Upper lobe of right lung (tissue), 1 donor: Measurements from ENCODE around the gene CEBPA. TPM values are rescaled to one million over a fixed set of nuclear protein-coding genes. Genes with fewer than 3 reads are reported as not detected.

Experiments used
- ATAC-seq: fragments of 200-7000 bp; cut with Tn5 transposase; one replicate; pipeline ENCODE4 v1.9.1; 2020; ENCODE audit warnings: mild to moderate bottlenecking, moderate library complexity
- DNase-seq: peaks from one replicate; pipeline ENCODE4 v3.0.0-alpha.2; 2020
- H3K27ac ChIP-seq: fragments of 200-600 bp; one replicate; pipeline ENCODE4 v1.8.0; 2022
- H3K27me3 ChIP-seq: fragments of 200-600 bp; one replicate; pipeline ENCODE4 v1.8.0; 2022; ENCODE audit warnings: mild to moderate bottlenecking
- H3K36me3 ChIP-seq: fragments of 200-600 bp; one replicate; pipeline ENCODE4 v1.8.0; 2022
- H3K4me1 ChIP-seq: fragments of 200-600 bp; one replicate; pipeline ENCODE4 v1.8.0; 2022
- H3K4me3 ChIP-seq: fragments of 200-600 bp; one replicate; pipeline ENCODE4 v1.8.0; 2022; ENCODE audit warnings: mild to moderate bottlenecking
- H3K9me3 ChIP-seq: fragments of 200-600 bp; one replicate; pipeline ENCODE4 v1.8.0; 2022
- intact Hi-C: fragments of 100-400 bp; cut with DNase I; formaldehyde crosslinking; loops from one replicate; pipeline ENCODE4 v1.11.0; 2022
- total RNA-seq: library from RNA; stranded (reverse); fragmentation: NEBNext Ultra II Directional; extraction: Animal tissue kit (Norgen Biotek cat#: 25700); gene quantifications from one replicate; pipeline ENCODE4 v1.2.1, GENCODE V29; 2021
- TF ChIP-seq, protein P1 (sequence below): fragments of 200-600 bp; IDR thresholded peaks from one replicate; pipeline ENCODE4 v1.8.0; 2022; ENCODE audit warnings: antibody characterized with exemption
- donor health status: DM: no; HTN: yes; CAD: no; lungs with severe emphysema.

The CEBPA gene
- total RNA-seq, 1 donor from 2014 or later: 59.1 TPM

GRCh38 chr19:33312065-33312464 is 9.7 kb upstream of the CEBPA start:
- no peak overlapping the region for H3K27ac ChIP-seq
- TF ChIP-seq, protein P1, sequence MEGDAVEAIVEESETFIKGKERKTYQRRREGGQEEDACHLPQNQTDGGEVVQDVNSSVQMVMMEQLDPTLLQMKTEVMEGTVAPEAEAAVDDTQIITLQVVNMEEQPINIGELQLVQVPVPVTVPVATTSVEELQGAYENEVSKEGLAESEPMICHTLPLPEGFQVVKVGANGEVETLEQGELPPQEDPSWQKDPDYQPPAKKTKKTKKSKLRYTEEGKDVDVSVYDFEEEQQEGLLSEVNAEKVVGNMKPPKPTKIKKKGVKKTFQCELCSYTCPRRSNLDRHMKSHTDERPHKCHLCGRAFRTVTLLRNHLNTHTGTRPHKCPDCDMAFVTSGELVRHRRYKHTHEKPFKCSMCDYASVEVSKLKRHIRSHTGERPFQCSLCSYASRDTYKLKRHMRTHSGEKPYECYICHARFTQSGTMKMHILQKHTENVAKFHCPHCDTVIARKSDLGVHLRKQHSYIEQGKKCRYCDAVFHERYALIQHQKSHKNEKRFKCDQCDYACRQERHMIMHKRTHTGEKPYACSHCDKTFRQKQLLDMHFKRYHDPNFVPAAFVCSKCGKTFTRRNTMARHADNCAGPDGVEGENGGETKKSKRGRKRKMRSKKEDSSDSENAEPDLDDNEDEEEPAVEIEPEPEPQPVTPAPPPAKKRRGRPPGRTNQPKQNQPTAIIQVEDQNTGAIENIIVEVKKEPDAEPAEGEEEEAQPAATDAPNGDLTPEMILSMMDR: no peak
- intact Hi-C loops: no loop called here
- H3K27me3 ChIP-seq: peaks cover 7% of the 10 kb centered on the region
- no peaks in the 10 kb centered on the region for H3K9me3 ChIP-seq
- no peaks in the 10 kb centered on the region for H3K4me1 ChIP-seq
- no peak overlapping the region for H3K4me3 ChIP-seq
- no peaks in the 10 kb centered on the region for H3K36me3 ChIP-seq
- ATAC-seq: no peak
- no peak for DNase-seq

DNA sequence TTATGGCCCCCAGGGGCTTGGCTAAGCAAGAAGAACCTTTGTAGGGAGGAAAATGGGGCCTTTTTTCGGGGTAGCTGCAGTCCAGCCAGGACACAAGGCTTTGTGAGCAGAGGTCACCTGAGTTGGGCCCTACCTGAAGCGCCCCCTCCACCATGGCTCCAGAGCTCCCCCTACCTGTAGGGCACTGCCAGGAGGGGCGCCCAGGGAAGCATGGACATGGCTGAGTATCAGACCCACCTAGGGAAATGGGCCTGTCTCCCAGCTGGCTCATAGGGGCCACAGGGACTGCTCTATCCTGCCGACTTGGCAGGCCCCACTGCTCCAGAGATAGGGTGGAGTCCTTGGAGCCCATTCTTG is 9.0 kb upstream of the CEBPA start:
- Histone ChIP-seq H3K4me3 (no peak overlapping the region), H3K36me3 (no peaks in the 10 kb centered on the region), H3K27ac (no peak overlapping the region), H3K9me3 (no peaks in the 10 kb centered on the region), H3K4me1 (no peaks in the 10 kb centered on the region), H3K27me3 (peaks cover 7% of the 10 kb centered on the region)
- TF ChIP-seq, protein P1: peak; percentile 40
- intact Hi-C loops: no loop called here
- DNase-seq (peak; percentile 80), ATAC-seq (peak; percentile 86)

DNA sequence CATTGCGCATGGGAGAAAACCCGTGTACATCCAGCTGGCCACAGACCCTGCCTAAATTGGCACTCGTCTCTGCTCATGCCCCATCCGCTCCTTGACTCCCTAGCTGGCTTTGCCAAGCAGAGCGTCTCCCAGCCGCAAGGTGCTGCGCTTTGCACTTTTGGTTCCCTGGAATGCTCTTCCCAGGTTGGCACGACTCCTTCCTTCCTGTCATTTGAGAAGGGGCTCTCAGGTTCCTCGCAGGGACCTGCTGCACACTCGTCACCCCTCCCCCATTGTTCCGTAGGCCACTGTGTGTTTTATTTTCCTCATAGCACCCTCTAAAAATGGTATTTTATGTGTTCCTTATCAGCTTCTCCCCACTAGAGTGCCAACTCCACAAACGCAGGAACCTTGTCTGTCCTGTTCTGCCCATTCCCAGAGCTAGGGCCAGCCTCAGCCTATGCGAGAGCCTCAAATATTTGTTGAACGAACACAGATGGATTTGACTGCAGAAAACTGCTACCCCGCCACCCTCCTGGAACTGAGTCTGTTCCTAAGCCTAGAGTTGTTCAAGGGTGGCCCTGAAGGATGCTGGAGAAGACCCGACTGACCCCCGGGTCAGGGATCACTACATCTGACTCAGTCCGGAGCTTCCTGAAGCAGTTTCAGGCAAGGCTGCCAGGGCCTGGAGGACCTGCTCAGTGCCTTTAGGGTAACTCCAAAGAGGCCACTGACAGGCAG is 8.4 kb upstream of the CEBPA start:
- Histone ChIP-seq H3K9me3 (no peaks in the 10 kb centered on the region), H3K4me3 (no peak overlapping the region), H3K27me3 (peaks cover 7% of the 10 kb centered on the region), H3K27ac (no peak overlapping the region), H3K36me3 (no peaks in the 10 kb centered on the region), H3K4me1 (no peaks in the 10 kb centered on the region)
- intact Hi-C loops: no loop called here
- ATAC-seq (peak; percentile 89), DNase-seq (peak; percentile 77)
- TF ChIP-seq, protein P1: peak; percentile 8

- H3K9me3 ChIP-seq: no peaks in the 10 kb centered on the region
- TF ChIP-seq, protein P1: no peak
- H3K4me1 ChIP-seq: no peaks in the 10 kb centered on the region
- H3K27ac ChIP-seq: no peak overlapping the region
- peaks cover 7% of the 10 kb centered on the region for H3K27me3 ChIP-seq
- H3K4me3 ChIP-seq: no peak overlapping the region
- intact Hi-C loops: no loop called here
- ATAC-seq: no peak
- no peak for DNase-seq
- no peaks in the 10 kb centered on the region for H3K36me3 ChIP-seq
Observed at GRCh38 chr19:33309826-33310225, 7.5 kb upstream of the CEBPA start.

GRCh38 chr19:33306853-33307792 is 4.8 kb upstream of the CEBPA start:
- no peak overlapping the region for H3K27ac ChIP-seq
- peaks cover 15% of the 10 kb centered on the region for H3K27me3 ChIP-seq
- no peak overlapping the region for H3K4me3 ChIP-seq
- DNase-seq (no peak), ATAC-seq (no peak)
- no peaks in the 10 kb centered on the region for H3K36me3 ChIP-seq
- intact Hi-C loops: no loop called here
- H3K9me3 ChIP-seq: no peaks in the 10 kb centered on the region
- H3K4me1 ChIP-seq: peaks cover 10% of the 10 kb centered on the region
- TF ChIP-seq, protein P1: no peak
